GM12864 (cell line): Measurements from ENCODE around the gene COL5A2.

Source experiments
- DNase-seq: peaks from one replicate; pipeline ENCODE4 v3.0.0-alpha.2; 2011; ENCODE audit warnings: low read depth
- H3K4me3 ChIP-seq: 2 replicates; pipeline ENCODE4 v1.5.1; 2011; ENCODE audit warnings: mild to moderate bottlenecking, low read depth, low read length, control low read depth
- CTCF ChIP-seq: IDR thresholded peaks from 2 replicates; pipeline ENCODE4 v1.5.1; 2011; ENCODE audit warnings: low read depth, mild to moderate bottlenecking, moderate library complexity, low read length, control low read depth, inconsistent platforms; ENCODE audit errors: missing control alignments

Gene COL5A2

GRCh38 chr2:189125195-189125594 is 54.4 kb downstream of the COL5A2 start:
- no peak overlapping the region for H3K4me3 ChIP-seq
- DNase-seq, result no peak
- no peak for TF ChIP-seq CTCF

- TF ChIP-seq CTCF, result no peak
- DNase-seq, result no peak
- no peak overlapping the region for H3K4me3 ChIP-seq
Measured at GRCh38 chr2:189124175-189124574, 55.4 kb downstream of the COL5A2 start.

- no peak for TF ChIP-seq CTCF
- H3K4me3 ChIP-seq, result no peak overlapping the region
- DNase-seq, result no peak
Measured at GRCh38 chr2:189118386-189118785, 61.2 kb downstream of the COL5A2 start.

GRCh38 chr2:189116979-189117378 is 62.6 kb downstream of the COL5A2 start:
- no peak overlapping the region for H3K4me3 ChIP-seq
- no peak for TF ChIP-seq CTCF
- DNase-seq, result no peak

GRCh38 chr2:189116087-189116486 is 63.5 kb downstream of the COL5A2 start:
- DNase-seq, result no peak
- no peak for TF ChIP-seq CTCF
- no peak overlapping the region for H3K4me3 ChIP-seq

- no peak for DNase-seq
- TF ChIP-seq CTCF, result no peak
- no peak overlapping the region for H3K4me3 ChIP-seq
Measured at GRCh38 chr2:189115126-189115525, 64.4 kb downstream of the COL5A2 start.

- no peak for DNase-seq
- TF ChIP-seq CTCF, result no peak
- H3K4me3 ChIP-seq, result no peak overlapping the region
Measured at GRCh38 chr2:189113963-189114362, 65.6 kb downstream of the COL5A2 start.
